ENCODE results near the gene MAF.

Gene MAF

DNA sequence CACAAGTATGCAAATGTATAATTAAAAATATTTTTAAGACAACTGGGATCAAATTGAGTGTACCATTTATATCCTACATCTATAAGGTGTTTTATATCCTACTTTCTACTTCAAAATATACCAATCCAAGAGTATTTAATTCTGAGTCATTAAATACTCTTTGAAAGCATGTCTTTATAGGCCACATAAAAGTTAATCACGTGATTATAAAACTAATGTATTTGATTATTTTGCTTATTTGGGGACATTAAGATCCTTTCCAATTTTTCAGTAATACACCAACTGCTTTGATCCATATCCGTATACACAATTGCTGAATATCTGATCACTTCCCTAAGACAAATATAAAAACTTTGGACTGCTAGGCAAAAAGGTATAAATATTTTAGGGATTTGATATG lies 26.6 kb upstream of the MAF start:
- no peaks in the 10 kb centered on the region for H3K9me3 ChIP-seq (ENCODE audit: control insufficient read depth, insufficient read depth, low read length)
- H3K9ac ChIP-seq (ENCODE audit: low read depth, low read length): no peak overlapping the region
- no peaks in the 10 kb centered on the region for H3K4me1 ChIP-seq (ENCODE audit: insufficient read depth, low read length)
- H3K36me3 ChIP-seq (ENCODE audit: insufficient read depth, low read length): no peaks in the 10 kb centered on the region

DNA sequence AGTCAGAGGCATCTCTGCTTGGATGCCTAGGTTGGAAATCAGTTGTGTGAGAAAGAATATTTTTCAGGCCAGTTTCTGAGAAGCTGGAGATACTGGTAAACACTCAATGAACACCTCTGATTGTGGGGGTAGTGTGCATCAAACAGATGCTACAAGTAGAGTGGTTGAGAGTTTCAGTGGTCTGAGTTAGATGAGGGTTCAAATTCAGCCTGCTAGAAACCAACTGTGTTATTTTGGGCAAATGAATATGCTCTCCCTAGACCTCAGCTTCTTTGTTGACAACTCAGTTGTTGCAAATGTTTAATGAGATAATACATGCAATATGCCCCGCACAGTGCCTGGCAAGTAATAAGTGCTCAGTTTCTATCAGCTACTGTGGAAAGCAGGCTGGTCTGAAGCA lies 25.2 kb upstream of the MAF start:
- no peaks in the 10 kb centered on the region for H3K36me3 ChIP-seq (ENCODE audit: insufficient read depth, low read length)
- no peak overlapping the region for H3K9ac ChIP-seq (ENCODE audit: low read depth, low read length)
- H3K4me1 ChIP-seq (ENCODE audit: insufficient read depth, low read length): no peaks in the 10 kb centered on the region
- H3K9me3 ChIP-seq (ENCODE audit: control insufficient read depth, insufficient read depth, low read length): no peaks in the 10 kb centered on the region

DNA sequence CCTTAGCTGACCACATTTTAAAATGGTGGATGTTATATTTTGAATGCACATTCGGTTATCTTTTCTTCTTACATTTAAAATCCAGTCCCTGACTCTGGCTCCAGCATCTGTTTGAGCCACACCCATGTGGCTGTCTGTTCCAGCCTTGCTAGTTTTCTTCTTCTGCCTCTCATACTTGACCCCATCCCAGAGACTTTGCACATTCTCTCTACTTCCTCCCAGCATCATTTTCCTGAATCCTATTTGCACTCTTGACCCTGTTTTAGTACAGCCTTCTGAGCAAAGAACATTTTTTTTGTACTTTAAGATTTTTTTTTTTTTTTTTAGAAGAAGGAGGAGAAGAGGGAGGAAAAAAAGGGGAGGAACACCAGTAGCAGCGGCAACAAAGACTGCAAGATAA lies 23.3 kb upstream of the MAF start:
- H3K9me3 ChIP-seq (ENCODE audit: control insufficient read depth, insufficient read depth, low read length): no peaks in the 10 kb centered on the region
- H3K36me3 ChIP-seq (ENCODE audit: insufficient read depth, low read length): no peaks in the 10 kb centered on the region
- no peaks in the 10 kb centered on the region for H3K4me1 ChIP-seq (ENCODE audit: insufficient read depth, low read length)

DNA sequence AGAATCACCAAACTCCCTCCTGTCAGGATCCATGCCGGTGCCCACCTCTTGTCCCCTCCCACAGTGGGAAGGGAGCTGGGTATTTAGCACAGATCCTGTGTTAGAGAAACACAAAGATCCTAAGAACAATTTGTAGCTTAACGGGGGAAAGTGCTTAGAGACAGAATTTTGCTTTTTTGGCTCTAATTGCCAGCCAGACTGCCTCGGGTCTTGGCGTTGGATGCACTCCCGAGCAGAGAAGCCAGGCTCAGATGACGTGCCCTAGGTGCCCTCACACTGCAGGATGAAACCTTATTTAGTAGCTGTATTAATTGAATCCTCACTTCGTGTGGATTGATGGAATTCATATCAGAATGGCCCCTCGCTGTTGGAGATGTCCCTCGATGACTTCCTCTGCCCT lies 22.5 kb upstream of the MAF start:
- Histone ChIP-seq H3K9ac (ENCODE audit: low read depth, low read length) (no peak overlapping the region), H3K9me3 (ENCODE audit: control insufficient read depth, insufficient read depth, low read length) (no peaks in the 10 kb centered on the region), H3K36me3 (ENCODE audit: insufficient read depth, low read length) (no peaks in the 10 kb centered on the region), H3K4me1 (ENCODE audit: insufficient read depth, low read length) (no peaks in the 10 kb centered on the region)

More for the DNA sequence above, 23.3 kb upstream of the MAF start:
- H3K9ac ChIP-seq (ENCODE audit: low read depth, low read length): no peak overlapping the region

DNA sequence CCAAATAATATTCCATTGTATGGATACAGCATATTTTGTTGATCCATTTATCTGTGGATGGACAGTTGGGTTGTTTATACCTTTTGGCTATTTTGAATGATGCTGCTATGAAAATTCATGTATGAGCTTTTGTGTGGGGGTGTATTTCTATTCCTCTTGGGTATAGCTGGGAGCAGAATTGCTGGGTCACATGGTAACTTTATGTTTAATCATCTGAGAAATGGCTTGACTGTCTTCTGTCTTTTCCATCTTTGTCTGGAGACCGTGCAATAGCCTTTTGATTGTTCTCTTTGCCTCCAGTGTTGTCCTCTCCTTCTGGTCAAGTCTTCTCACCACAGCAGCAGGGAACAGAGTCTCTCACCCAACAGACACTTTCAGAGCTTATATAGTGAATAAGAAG lies 20.5 kb upstream of the MAF start:
- Histone ChIP-seq H3K9me3 (ENCODE audit: control insufficient read depth, insufficient read depth, low read length) (no peaks in the 10 kb centered on the region), H3K36me3 (ENCODE audit: insufficient read depth, low read length) (no peaks in the 10 kb centered on the region), H3K4me1 (ENCODE audit: insufficient read depth, low read length) (no peaks in the 10 kb centered on the region), H3K9ac (ENCODE audit: low read depth, low read length) (no peak overlapping the region)

DNA sequence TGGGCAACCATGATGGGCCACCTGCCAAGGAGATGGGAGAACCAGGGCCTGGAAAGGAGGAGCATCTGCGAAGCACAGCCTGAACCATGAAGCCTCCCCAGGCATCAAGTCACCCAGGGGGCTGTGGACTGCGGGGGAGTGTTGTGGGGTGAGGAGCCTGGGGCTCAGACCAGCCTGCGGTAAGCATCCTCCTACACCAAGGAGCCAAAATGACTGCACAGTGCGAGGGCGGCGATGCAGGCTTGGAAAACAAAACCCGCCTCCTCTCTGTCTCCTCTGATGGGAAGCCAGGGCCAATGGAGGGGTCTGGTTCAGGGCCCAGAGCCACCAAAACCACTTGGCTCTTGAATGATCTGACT lies 18.1 kb upstream of the MAF start:
- no peaks in the 10 kb centered on the region for H3K9me3 ChIP-seq (ENCODE audit: control insufficient read depth, insufficient read depth, low read length)
- H3K9ac ChIP-seq (ENCODE audit: low read depth, low read length): no peak overlapping the region
- H3K4me1 ChIP-seq (ENCODE audit: insufficient read depth, low read length): no peaks in the 10 kb centered on the region
- H3K36me3 ChIP-seq (ENCODE audit: insufficient read depth, low read length): no peaks in the 10 kb centered on the region

DNA sequence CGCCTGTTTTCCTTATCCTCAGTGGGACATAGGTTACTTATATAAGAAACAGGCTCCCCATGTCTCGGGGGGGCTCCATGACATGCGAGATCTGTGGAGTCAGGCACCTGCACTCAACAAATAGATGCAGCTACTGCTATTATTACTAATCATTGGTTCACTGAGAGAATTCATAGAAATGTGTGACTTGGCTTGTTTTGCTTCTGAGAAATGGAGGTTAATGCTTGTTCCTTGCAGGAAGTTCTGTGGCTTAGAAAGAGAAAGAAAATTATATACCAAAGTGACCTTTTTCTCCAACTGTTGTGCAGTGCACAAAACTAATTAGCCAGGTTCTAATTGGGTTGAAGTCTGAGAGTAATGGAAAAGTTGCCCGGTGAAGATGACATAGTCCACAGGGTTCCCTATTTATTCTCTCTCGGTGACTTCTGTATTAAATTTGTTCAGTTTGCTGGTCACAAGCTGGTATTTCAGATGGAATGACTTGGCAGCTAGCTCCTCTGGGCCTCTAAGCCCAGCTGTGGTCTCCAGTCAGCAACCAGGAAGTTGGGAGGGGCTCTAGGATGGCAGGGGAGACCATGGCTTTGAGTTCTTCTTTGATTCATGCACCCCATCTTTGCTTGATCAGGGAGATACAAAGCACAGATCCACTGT lies 17.6 kb upstream of the MAF start:
- Histone ChIP-seq H3K9me3 (ENCODE audit: control insufficient read depth, insufficient read depth, low read length) (no peaks in the 10 kb centered on the region), H3K36me3 (ENCODE audit: insufficient read depth, low read length) (no peaks in the 10 kb centered on the region), H3K9ac (ENCODE audit: low read depth, low read length) (no peak overlapping the region), H3K4me1 (ENCODE audit: insufficient read depth, low read length) (no peaks in the 10 kb centered on the region)

DNA sequence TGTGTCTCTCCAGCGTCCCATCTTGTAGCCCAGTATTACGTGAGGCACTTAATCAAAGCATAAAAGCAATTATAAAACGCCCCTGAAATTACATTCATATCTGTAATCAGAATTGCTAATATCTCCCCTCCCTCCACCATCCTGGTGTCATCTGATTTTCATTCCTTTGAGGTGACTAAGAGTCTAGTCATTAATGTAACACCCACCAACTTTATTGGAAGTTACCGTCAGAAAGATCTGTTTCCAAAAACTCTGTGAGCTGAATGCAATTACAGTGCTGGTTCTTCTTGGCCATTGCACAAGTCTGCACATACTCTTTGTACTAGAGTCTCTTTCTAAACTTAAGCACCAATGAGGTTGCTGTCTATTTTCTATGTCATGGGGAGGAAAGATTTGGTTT lies 12.5 kb upstream of the MAF start:
- Histone ChIP-seq H3K4me1 (ENCODE audit: insufficient read depth, low read length) (no peaks in the 10 kb centered on the region; the same call in 1 of the 2 replicates), H3K9ac (ENCODE audit: low read depth, low read length) (no peak overlapping the region), H3K36me3 (ENCODE audit: insufficient read depth, low read length) (no peaks in the 10 kb centered on the region), H3K9me3 (ENCODE audit: control insufficient read depth, insufficient read depth, low read length) (no peaks in the 10 kb centered on the region)

DNA sequence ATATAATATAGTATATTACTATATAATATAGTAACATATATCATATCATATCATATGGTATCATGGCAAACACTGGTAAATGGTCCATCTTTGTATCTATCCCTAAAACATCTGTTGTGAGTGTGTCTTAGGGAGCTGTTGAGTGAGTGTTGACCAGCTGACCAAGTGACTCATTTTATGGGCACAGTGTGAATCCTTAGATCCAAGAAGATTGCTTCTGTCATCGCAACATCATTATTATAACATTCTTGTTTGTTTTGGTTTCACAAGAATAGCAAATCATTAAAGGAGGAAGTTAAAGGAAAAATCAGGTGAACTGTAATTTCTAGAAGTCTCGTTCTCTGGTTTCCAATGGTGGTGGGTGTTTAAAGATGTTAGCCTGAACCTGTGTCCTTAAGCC lies 11.7 kb upstream of the MAF start:
- no peak overlapping the region for H3K9ac ChIP-seq (ENCODE audit: low read depth, low read length)
- no peaks in the 10 kb centered on the region for H3K36me3 ChIP-seq (ENCODE audit: insufficient read depth, low read length)
- H3K9me3 ChIP-seq (ENCODE audit: control insufficient read depth, insufficient read depth, low read length): no peaks in the 10 kb centered on the region
- H3K4me1 ChIP-seq (ENCODE audit: insufficient read depth, low read length): no peaks in the 10 kb centered on the region; the same call in 1 of the 2 replicates

DNA sequence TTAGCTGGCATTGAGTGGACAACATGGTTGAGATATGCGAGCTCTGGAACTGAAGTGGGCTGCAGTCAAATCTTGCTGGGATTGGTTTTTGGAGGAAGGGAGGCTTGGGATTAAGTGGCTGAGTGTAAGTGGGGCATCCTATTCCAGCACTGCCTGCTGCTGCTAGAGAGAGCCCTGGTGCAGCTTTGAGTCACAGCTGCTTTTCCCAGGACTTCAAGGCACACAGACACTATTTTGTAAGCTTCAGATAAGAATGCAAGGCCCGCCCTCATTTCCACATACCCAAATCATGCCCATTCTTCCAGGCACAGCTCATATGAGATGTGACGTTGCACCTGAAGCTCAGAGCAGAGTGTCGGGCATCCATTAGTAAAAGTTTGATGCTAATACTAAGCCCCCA lies 10.2 kb upstream of the MAF start:
- no peaks in the 10 kb centered on the region for H3K36me3 ChIP-seq (ENCODE audit: insufficient read depth, low read length)
- no peaks in the 10 kb centered on the region for H3K9me3 ChIP-seq (ENCODE audit: control insufficient read depth, insufficient read depth, low read length)
- H3K4me1 ChIP-seq (ENCODE audit: insufficient read depth, low read length): peaks cover 7% of the 10 kb centered on the region; the same call in 1 of the 2 replicates
- no peak overlapping the region for H3K9ac ChIP-seq (ENCODE audit: low read depth, low read length)

DNA sequence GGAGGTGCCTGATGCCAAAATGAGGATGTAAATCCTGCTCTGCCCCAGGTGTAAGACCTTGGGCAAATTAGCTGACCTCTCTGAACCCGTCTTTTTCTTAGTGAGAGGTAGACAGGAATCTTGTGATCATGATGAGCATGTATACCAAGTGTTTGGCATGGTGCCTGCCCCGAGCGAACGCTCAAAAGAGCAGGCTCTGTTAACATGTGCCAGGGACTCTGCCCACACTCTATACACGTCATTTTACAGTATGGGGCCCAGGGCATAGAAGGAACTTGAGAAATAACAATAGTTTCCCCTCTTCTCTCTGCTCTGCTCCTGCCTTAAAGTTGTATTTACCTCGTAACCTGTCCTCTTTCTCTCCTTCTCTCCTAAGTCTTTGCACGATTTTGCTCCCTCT lies 9.3 kb upstream of the MAF start:
- Histone ChIP-seq H3K9ac (ENCODE audit: low read depth, low read length) (no peak overlapping the region), H3K36me3 (ENCODE audit: insufficient read depth, low read length) (no peaks in the 10 kb centered on the region), H3K9me3 (ENCODE audit: control insufficient read depth, insufficient read depth, low read length) (no peaks in the 10 kb centered on the region), H3K4me1 (ENCODE audit: insufficient read depth, low read length) (peaks cover 9% of the 10 kb centered on the region; the same call in 1 of the 2 replicates)

DNA sequence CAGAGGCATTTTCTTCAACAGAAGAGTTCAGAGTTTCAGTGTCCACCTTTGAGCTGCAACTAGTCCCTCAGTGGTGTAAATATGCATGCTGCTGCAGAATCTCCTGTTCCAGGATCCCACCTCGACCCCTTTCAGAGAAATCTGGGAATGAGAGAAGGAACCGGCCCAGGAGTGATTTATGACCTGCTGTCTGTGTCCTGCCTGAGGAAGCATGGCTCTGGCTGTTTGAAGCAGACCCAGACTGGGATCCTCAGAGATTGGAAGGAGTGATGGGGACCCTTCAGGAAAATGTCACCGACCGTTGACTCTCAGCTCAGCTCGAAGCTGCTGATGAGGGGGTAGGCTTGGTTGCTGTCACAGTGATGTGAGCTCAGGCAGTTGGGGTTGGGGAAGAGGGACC lies 8.4 kb upstream of the MAF start:
- Histone ChIP-seq H3K9ac (ENCODE audit: low read depth, low read length) (no peak overlapping the region), H3K9me3 (ENCODE audit: control insufficient read depth, insufficient read depth, low read length) (no peaks in the 10 kb centered on the region), H3K4me1 (ENCODE audit: insufficient read depth, low read length) (peaks cover 9% of the 10 kb centered on the region; the same call in 1 of the 2 replicates), H3K36me3 (ENCODE audit: insufficient read depth, low read length) (no peaks in the 10 kb centered on the region)

DNA sequence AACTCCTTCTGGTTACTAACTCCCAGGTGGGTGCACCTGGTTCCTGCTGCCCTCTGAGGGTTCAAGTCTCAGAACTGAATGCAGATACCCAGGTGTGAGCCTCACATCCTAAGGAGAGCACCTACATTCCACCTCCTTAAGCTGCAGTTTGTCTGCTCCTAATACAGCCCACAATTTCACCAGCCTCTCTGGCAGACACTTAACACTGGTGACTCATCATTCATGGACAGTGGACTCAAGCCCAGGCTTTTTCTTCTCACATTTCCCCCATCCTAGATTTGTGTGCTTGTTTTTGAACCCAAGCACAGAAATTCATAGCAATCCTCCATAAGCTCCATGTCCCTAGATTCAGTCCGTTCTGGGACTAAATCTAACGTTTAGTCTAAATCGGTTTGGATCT lies 7.0 kb upstream of the MAF start:
- no peak overlapping the region for H3K9ac ChIP-seq (ENCODE audit: low read depth, low read length)
- H3K9me3 ChIP-seq (ENCODE audit: control insufficient read depth, insufficient read depth, low read length): no peaks in the 10 kb centered on the region
- no peaks in the 10 kb centered on the region for H3K36me3 ChIP-seq (ENCODE audit: insufficient read depth, low read length)
- peaks cover 9% of the 10 kb centered on the region; the same call in 1 of the 2 replicates for H3K4me1 ChIP-seq (ENCODE audit: insufficient read depth, low read length)

DNA sequence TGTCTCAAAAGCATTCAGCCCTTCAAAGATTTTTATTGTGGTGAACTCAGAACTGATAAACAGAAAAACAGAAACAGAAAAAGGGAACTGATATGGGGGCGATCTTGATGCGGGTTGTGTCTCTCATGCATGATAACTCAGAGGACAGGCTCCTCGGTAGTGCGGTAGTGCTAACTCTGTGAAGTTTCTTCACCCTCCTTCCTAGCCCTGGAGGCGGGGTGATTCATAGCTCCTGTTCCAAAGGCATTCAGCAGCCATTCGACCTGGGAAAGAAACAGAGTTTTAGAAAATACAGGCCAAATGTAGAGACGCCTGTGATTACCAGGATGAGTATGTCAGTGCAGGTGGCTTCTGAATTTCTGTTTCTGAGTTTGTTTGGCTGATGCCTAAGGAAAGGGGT lies 5.5 kb upstream of the MAF start:
- peaks cover 12% of the 10 kb centered on the region; the same call in 1 of the 2 replicates for H3K4me1 ChIP-seq (ENCODE audit: insufficient read depth, low read length)
- no peaks in the 10 kb centered on the region for H3K36me3 ChIP-seq (ENCODE audit: insufficient read depth, low read length)
- H3K9ac ChIP-seq (ENCODE audit: low read depth, low read length): no peak overlapping the region
- no peaks in the 10 kb centered on the region for H3K9me3 ChIP-seq (ENCODE audit: control insufficient read depth, insufficient read depth, low read length)

DNA sequence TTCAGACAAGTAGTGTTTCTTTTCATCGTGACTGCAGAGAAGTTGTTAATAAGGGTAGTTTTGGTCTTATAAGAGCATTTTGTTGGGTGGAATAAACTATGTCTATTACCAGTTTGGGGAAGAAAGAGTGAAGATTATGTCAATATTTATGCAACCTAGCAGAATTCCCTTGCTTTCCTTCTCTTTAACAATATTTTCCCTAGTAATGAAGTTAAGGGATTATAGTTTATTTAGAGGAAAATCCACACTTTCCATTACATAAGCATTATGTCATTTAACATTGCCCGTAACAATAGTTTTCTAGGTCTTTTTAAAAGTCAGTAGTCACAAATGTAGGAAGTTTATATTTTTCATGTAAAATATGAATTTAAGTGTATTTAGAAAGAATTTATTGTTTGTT lies 2.5 kb upstream of the MAF start:
- peaks cover 12% of the 10 kb centered on the region; the same call in 1 of the 2 replicates for H3K4me1 ChIP-seq (ENCODE audit: insufficient read depth, low read length)
- H3K9ac ChIP-seq (ENCODE audit: low read depth, low read length): no peak overlapping the region
- H3K9me3 ChIP-seq (ENCODE audit: control insufficient read depth, insufficient read depth, low read length): no peaks in the 10 kb centered on the region

DNA sequence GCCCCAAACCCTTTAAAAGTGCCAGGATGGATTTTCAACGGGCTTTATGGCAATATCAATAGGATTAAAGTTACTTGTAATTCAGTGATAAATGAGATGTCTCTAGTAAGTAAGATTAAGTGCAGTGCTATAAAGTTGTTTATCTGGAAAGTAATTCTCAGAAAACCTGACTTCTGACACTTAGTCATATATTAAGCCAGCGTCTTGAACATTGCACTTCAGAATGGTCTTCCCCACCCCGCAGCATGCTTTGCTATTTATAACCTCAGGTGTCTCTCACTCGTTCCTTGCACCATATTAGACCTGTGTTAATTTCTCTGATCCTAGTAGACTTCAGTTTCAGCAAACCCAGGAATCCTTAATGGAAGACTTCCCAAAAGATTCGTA lies 2.1 kb upstream of the MAF start:
- Histone ChIP-seq H3K4me1 (ENCODE audit: insufficient read depth, low read length) (peaks cover 12% of the 10 kb centered on the region; the same call in 1 of the 2 replicates), H3K36me3 (ENCODE audit: insufficient read depth, low read length) (no peaks in the 10 kb centered on the region), H3K9me3 (ENCODE audit: control insufficient read depth, insufficient read depth, low read length) (no peaks in the 10 kb centered on the region), H3K9ac (ENCODE audit: low read depth, low read length) (peak overlapping the region; percentile 84; the same call in 1 of the 2 replicates)

More for the DNA sequence above, 2.5 kb upstream of the MAF start:
- no peaks in the 10 kb centered on the region for H3K36me3 ChIP-seq (ENCODE audit: insufficient read depth, low read length)
